LoVo (cell line): Measurements from ENCODE around the gene STAC.
"Not testable (repeated sequence)": the region's sequence is repeated elsewhere in the genome, so short reads cannot be mapped to it uniquely, and the experiment has no call there.

Experiments
- DNase-seq: peaks from one replicate; pipeline ENCODE4 v3.0.0-alpha.2; 2016; ENCODE audit warnings: low spot score

STAC gene

DNA sequence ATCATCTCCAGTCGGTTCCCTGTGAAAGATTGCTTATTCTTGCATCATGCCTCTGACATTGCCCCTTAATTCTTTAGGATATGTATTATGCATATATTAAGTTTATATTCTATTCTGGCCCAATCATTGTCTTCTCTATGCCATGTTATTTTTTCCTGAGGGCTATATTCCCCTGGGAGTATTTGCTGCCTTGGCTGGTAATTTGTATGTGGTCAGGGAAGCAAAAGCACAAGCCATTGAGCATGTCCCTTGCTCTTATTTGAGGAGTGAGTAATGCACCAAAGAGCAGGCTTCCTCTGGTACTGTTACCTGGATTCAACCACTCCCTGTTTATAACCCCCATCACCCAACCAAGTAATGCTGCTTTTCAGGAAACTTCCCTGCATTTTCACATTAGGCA lies 36.3 kb downstream of the STAC start:
- DNase-seq = no peak

DNA sequence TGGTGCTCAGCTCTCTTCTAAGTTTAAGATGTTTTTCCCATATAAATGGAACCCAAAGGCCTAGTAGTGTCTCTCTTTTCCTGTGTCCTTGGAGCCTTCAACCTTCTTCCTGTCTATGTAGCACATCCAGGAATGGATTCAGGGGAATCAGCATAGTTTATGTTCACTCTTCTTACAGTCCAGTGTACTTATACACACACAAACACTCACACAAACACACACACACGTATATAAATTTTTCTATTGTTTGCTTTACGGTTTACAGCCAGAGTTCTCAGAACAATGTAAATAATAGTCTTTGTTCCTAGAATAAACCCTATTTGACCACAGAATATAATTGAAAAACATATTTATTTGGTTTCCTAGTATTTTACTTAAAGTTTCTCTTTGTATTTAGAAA lies 36.9 kb downstream of the STAC start:
- DNase-seq = no peak

DNA sequence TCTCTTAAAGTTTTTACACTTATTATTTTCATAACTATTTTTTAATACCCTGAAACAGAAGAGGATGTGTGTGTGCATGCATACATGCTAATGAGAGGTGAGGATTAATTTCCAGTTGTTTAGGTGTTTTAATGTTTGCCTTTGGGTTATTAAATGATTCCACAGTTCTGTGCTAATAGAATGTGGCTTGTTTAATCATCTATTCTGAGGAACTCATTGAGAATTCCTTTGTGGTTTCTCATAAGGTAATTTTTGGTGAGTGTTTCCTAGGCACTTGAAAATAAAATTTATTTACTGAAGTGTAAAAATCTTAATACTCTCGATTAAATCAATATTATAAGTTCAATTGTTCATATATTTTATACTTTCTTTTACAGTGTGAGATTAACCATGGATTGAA lies 38.0 kb downstream of the STAC start:
- DNase-seq = no peak

DNA sequence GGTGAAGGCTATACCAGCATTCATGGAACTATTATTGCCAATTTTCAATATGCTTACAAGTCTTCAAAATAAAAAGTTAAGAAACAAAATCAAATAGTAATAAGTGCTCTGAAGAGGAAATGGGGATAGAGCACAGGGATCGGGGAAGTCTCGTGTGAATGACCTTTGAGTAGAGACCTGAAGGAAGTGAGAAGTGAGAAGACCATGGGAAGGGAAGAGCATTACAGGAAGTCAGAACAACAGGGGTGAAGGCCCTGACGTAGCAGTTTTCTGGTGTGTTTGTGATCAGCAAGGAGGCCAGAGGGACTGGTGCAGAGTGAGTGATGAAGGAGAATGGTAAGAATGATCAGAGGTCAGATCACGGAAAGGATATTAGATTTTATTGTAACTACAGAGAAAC lies 48.1 kb downstream of the STAC start:
- DNase-seq = no peak

DNA sequence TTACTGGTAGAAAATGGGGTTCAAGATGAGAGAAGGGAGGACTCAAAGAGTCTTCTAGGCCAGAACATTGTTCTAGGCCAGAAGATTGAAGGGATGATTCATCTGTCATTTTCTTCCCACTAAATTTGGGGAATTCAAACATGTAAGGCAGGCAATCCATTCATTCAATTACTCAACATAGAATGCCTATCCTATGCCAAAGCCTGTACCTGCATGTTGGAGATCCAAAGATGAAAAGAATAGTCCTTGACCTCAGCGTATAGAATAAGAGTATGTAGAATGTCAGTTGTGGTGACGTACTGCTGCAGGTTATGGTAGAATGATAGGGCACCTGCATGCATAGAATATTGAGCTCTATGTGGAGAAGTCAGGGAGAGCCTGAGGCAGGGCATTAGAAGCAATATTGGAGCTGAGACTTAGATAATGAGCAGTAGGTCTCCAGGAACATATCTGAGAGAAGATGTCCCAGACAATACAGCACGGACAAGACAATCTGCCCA lies 49.7 kb downstream of the STAC start:
- DNase-seq = no peak

DNA sequence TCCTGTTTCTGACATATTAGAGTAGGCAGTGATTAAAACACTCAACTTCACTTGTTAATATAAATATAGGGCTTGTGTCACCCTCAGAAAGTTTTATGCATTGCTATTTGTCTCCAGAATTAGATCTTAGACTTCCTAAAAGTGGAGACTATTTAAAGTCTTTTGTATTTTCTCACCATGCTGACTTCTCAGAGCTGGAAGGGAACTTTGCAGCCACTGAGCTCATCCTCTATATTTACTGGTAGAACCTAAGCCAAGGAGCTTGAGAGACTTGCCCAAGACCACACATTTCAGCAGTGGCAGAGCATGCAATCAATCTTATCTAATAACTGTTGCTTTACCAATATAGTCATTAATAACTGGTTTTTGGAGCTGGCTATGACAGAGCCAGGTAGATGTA lies 53.2 kb downstream of the STAC start:
- no peak for DNase-seq

DNA sequence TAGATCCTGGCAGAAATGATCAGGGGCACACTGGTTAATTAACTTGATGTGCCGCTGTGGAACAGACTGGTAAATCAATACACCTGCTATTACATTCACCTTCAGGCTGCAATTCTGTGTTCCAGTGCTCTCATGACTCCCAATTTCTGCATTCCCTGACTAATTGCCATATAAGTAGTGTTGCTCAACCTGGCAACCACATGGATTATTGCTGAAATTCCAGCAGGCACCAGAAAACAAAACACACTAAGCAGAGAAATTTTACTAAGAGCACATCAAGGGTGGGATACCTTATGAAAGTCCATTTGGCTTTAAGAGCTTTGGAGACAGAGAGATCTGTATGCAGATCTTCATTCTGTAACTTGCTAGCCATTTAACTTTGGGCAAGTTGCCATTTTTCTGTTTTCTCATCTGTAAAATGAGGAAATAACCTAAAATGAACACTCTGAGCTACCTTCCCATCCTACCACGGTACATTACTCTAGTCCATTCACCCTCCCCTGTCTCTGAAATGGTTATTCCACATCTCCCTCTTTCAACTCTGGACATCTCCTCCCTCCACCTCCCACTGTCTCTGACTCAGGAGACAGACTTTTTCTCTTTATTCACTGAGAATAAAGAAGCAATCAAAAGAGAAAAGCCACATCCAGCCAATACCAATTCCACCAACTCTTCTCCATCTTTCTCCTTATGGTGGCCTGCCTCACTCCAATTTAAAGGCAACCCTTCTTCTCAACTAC lies 54.6 kb downstream of the STAC start:
- DNase-seq = no peak

DNA sequence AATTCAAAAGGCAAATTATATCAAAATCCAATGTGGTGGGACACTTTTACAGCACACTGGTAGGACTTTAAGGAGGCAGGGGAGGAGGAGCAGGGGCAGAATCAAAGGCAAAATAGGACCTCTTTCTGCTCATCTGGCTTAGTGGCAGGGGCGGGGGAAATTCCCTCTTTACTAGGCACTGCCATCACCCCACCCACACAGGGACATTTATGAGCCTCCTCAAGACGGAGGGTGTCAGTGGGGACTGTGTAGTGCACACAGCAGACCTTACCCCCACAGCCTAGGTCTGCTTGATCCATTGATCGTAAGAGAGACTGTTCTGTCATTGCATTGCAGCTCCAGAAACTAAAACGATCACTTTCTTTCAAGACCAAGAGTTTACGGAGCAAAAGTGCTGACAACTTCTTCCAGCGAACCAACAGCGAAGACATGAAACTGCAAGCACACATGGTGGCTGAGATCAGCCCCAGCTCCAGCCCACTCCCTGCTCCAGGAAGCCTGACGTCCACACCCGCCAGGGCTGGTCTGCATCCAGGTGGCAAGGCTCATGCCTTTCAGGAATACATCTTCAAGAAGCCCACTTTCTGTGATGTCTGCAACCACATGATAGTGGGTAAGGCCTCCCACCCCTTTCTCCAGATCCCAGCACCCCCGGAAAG lies 62.9 kb downstream of the STAC start:
- no peak for DNase-seq

DNA sequence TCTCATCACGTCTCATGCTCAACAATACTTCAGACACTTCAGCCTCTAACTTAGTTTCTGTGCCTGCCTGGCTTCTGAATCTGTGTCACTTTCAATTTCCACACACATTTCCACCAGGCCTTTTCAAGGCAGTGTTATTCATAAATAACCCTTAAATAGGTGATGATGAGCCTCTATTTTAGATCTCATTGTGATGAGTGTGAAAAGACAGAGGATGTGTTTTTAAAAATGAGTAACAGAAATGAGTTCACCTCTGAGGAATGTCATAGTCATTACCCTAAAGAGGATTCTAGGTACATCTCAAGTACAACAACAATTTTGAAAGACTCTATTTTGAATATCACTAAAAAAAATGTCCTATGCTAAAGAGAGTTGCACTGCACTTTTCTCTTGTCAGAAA lies 64.6 kb downstream of the STAC start:
- DNase-seq = no peak

DNA sequence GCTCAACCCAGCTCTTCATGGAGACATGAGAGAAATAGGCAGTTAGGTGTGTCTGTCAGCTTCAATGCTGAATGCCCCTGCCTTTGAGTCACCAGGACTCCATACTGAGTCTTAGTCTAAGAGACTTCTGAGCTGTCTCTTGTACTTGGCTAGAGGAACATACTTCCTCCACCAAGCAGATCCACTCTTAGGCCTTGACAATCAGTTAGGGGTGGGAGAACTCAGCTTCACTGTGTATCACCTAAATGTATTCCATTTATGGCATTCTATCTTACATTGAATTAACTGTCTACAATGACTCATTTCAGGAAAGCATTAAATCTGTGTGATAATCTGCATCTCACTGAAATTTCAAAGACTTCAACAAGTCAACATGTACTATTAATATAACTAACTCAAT lies 66.0 kb downstream of the STAC start:
- DNase-seq = no peak

DNA sequence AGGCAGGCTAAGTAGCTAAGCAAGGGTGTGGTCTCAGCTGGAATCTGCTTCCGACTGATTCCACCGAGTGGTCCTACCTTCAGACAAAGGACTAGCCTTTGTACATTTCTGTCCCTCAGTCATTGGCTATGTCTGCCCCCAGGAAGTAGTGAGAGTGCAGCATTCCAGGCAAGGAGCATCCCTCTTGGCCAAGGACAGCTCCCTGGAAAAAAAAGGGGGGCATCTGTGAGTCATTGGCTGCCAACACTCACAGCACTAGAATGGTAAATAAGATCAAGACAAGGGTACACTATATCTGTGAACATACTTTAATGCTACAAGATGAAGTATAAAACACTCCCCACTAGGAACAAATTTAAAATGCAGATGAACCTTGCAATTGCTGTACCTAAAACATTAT lies 66.8 kb downstream of the STAC start:
- DNase-seq = no peak

DNA sequence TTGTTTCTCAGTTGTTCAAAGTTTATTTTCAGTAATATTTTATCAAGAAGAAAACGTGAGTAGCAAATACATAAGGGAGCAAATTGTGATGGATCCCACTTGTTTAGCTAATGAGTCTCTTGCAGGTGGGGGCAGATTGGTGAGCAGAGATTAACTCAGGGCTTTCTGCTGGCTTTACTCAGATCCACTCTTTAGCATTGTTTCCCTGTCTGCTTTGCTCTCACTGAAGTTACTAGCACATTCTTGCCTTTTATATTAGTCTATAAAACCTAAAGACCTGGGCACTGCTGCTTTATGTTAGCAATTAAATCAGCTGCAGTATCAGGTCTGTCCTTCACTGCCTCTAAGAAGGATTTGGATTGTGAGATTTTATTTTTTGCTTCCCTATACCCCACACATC lies 71.5 kb downstream of the STAC start:
- DNase-seq = no peak

DNA sequence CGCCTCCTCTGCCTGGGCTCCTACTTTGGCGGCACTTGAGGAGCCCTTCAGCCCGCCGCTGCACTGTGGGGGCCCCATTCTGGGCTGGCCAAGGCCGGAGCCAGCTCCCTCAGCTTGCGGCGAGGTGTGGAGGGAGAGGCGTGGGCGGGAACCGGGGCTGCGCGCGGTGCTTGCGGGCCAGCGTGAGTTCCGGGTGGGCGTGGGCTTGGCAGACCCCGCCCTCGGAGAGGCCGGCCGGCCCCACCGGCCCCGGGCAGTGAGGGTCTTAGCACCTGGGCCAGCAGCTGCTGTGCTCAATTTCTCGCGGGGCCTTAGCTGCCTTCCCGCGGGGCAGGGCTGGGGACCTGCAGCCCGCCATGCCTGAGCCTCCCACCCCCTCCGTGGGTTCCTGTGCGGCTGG lies 72.9 kb downstream of the STAC start:
- not testable (repeated sequence) for DNase-seq

DNA sequence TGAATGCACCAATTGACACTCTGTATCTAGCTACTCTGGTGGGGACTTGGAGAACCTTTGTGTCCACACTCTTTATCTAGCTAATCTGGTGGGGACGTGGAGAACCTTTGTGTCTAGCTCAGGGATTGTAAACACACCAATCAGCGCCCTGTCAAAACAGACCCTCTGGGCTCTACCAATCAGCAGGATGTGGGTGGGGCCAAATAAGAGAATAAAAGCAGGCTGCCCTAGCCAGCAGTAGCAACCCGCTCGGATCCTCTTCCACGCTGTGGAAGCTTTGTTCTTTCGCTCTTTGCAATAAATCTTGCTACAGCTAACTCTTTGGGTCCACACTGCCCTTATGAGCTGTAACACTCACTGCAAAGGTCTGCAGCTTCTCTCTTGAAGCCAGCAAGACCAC lies 73.6 kb downstream of the STAC start:
- DNase-seq = not testable (repeated sequence)

DNA sequence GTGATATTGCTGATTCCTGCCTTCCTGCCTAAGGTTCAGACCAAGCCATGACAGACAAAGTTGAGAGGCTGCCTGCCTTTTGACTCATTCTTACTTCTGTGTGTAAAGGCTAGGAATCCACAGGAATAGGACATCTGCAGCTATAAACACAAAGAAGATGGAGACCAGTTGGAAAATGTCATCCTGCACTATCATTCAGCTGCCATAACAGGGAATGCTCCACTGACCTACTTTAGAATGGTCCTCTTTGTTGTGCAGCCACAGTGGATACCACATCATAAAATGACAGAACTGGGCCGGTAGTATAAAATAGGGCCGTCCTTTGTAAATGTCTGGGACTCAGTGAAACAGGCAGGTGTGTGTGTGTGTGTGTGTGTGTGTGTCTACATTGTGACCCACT lies 75.1 kb downstream of the STAC start:
- DNase-seq = no peak

DNA sequence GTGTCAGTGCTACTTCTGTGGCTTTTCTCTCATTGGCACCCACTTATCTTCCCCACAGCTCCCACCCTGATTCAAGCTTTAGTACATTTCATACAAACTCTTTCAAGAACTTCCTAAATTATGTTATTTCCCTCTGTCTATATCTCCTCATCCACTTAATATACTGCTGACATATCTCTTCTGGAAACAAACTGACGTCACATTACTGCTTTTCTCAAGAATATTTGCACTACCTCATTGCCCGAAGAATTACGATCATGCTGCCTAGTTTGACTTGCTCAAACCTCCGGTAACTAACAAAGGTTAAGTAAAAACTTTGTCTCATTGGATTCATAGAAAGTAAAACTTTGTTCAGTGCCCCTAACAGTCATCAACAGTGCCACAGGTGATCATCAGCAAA lies 76.5 kb downstream of the STAC start:
- DNase-seq = no peak

DNA sequence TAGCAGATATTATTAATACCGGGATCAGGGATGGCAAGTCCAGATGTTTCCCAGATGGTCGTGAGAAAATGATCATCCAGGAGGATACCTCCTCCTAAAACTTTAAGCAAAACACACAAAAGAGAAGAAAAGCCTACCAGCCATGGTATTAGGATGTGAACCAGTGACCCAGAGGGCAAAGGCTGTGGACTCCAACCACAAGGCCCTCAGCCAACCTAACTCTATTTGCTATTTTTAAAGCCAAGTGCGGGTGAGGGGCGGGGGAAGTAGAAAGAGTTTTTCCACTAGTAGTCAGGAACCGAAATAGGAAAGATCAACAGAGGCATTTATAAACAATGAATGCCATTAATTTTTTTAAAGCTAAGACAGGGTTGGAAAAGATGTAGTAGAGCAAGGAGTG lies 77.4 kb downstream of the STAC start:
- DNase-seq = no peak

DNA sequence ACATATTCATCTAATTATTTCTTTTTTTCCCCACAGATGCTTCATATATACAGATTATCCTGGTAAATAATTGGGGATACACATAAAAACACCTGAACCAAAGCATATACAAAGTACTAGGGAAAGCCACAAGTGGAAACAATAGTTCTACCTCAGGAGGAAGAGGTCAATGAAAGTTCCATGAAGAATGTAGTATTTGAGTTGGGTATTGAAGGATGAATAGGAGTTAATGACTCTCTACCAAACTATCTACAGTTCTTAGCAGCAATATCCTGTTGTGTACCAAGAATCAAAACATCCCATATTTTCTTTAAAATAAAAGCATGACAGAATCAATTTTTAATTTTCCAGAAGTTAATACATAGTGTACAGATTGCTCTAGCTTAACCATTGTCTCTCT lies 78.9 kb downstream of the STAC start:
- no peak for DNase-seq

DNA sequence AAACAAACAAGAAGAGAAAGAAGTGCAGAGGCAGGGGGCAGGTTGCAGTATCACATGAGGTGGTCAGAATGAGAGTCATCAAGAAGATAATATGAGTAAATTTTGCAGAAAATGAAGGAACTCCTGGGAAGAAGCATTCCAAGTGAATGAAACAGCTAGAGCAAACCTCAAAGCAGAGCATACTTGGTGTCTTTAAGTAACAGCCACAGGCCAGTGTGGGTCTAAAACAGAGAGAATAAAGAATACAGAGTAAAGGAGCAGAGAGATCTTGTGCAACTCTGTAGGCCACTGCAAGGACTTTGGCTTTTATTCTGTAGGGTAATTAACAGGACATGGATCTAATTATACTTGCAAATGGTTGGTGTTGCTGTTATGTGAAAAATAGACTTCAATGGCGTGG lies 81.3 kb downstream of the STAC start:
- no peak for DNase-seq

DNA sequence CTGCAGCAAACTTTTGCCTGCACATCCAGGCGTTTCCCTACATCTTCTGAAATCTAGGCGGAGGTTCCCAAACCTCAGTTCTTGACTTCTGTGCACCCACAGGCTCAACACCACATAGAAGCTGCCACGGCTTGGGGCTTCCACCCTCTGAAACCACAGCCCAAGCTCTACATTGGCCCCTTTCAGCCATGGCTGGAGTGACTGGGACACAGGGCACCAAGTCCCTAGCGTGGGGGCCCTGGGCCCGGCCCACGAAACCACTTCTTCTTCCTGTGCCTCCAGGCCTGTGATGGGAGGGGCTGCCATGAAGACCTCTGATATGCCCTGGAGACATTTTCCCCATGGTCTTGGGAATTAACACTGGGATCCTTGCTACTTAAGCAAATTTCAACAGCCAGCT lies 91.7 kb downstream of the STAC start:
- not testable (repeated sequence) for DNase-seq

DNA sequence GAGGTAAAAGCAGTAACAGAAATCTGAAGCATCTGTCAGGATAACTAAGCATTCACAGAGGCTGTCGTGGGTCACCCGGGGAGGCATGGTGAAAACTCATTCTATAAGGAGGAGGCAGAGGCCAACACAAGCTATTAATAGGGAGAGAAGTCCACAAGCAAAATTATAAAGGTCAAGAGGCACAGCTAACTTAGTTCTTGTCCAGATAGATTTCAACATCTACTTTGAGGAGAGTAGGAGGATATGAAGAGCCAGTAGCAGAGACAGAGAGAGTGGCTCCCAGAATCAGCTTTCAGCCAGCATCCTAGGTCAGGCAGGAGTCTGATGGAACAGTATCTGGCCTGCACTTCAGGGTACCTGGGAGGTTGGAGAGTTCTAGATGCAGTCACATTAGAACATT lies 95.3 kb downstream of the STAC start:
- no peak for DNase-seq

DNA sequence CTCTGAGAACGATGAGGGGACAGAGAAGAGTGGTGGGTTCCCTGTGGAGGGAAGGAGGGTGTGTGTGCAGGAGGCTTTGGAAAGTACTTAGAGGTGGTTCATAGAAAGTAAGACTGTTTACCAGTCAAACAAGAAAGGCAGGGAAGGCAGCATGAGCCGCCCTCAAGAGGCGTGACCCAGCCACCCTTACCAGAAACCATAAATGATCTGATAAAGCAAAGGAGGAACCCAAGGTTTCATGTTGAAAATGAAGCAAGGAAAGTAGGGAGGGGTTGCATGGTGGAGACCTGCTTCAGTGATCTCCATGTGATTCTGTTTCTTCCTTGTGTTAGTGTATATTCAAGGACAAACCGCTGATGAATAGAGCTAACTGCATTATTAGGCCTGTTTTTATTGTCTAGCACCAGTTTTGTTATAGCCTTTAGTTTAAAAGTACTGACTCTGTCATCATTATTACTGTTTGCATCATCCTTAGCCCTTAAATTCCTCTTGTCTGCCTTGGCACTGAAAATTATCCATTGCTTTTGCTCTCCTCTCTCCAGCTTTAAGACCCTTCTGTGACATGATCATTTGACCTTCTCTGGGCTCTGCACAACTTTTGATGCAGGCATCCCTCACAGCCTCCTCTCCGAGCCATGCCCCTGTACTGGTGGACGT lies 96.1 kb downstream of the STAC start:
- no peak for DNase-seq

DNA sequence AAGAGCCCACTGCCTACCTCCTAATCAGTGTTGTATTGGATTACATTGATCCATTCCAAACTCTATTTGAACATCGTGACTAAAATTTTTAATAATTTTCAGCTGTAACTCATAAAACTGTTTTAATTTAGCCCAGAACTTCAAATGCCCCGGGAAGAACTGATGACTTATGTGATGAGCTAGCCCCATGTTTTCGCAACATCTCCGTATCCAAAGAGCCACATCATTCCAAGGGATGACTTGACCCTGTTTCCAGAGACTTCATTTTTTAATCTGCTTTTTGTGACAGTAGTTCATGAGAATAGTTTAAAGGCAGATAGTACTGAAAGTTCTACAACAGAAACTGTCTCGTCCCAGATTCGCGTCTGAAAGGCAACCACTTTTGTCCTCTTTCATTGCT lies 97.4 kb downstream of the STAC start:
- DNase-seq = no peak
